Stomach (tissue), 4 donors: ENCODE data around the gene ECHDC3.

ENCODE experiments used
- POLR2A ChIP-seq, 4 donors: fragments of 450-650 bp; IDR thresholded peaks; one replicate each; pipeline ENCODE4 v1.6.1; 2016; ENCODE audit warnings: antibody characterized with exemption in 4 of 4, control low read depth in 2 of 4, mild to moderate bottlenecking in 1 of 4, moderate library complexity in 1 of 4
- POLR2AphosphoS5 ChIP-seq, 3 donors: sonication (generic); formaldehyde crosslinking; IDR thresholded peaks; one replicate each; pipeline ENCODE4 v1.6.1; 2016; ENCODE audit warnings: antibody characterized with exemption in 3 of 3
- TF ChIP-seq, protein P1 (sequence below), 7 experiments: fragments of 450-650 bp in 4 of 7; fragments of 200-600 bp in 3 of 7; sonication (generic) in 3 of 7; IDR thresholded peaks; one replicate each; pipeline ENCODE4 v1.5.1; 2016 to 2019; ENCODE audit warnings: antibody characterized with exemption in 7 of 7, control low read depth in 2 of 7, mild to moderate bottlenecking in 1 of 7

DNA sequence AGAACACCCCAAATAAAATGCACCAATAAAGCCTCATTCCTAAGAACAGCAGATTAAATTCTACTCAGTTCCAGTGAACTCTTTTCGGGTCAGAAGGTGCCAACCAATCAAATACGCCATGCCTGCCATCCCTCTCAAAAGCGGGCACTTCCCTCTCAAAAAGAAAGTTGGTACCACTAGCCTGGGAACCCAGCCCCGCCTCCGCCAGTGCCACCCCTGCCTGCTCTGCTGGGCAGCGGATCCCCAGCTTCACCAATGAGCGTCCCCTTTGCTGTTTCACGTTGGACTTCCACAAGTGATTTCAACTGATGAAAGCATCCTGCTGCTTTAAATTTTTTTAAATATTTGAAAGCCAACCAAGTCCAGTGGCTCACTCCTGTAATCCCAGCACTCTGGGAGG lies 47.8 kb downstream of the ECHDC3 start:
- TF ChIP-seq, protein P1, sequence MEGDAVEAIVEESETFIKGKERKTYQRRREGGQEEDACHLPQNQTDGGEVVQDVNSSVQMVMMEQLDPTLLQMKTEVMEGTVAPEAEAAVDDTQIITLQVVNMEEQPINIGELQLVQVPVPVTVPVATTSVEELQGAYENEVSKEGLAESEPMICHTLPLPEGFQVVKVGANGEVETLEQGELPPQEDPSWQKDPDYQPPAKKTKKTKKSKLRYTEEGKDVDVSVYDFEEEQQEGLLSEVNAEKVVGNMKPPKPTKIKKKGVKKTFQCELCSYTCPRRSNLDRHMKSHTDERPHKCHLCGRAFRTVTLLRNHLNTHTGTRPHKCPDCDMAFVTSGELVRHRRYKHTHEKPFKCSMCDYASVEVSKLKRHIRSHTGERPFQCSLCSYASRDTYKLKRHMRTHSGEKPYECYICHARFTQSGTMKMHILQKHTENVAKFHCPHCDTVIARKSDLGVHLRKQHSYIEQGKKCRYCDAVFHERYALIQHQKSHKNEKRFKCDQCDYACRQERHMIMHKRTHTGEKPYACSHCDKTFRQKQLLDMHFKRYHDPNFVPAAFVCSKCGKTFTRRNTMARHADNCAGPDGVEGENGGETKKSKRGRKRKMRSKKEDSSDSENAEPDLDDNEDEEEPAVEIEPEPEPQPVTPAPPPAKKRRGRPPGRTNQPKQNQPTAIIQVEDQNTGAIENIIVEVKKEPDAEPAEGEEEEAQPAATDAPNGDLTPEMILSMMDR (IDR thresholded peaks at IDR 0.05) = no peak
- no peak for TF ChIP-seq POLR2A (IDR thresholded peaks at IDR 0.05)
- no peak for TF ChIP-seq POLR2AphosphoS5 (IDR thresholded peaks at IDR 0.05)
